Parathyroid adenoma (tissue), 2 donors: ENCODE data around the gene MT1E.
"Not testable (repeated sequence)": the region's sequence is repeated elsewhere in the genome, so short reads cannot be mapped to it uniquely, and the experiment has no call there.

Experiments
- H2AFZ ChIP-seq: fragments of 300-600 bp; sonication (generic); one replicate; pipeline ENCODE4 v1.7.0; 2017; ENCODE audit warnings: antibody characterized with exemption, mild to moderate bottlenecking
- H3K27ac ChIP-seq: fragments of 300-600 bp; sonication (generic); one replicate; pipeline ENCODE4 v1.7.0; 2017
- H3K27me3 ChIP-seq: fragments of 300-600 bp; sonication (generic); one replicate; pipeline ENCODE4 v1.7.0; 2017; ENCODE audit warnings: low read length; ENCODE audit not compliant: control insufficient read depth, insufficient read depth
- H3K36me3 ChIP-seq: fragments of 300-600 bp; sonication (generic); one replicate; pipeline ENCODE4 v1.7.0; 2017; ENCODE audit warnings: low read length; ENCODE audit not compliant: control insufficient read depth, insufficient read depth
- H3K4me1 ChIP-seq: fragments of 300-600 bp; sonication (generic); one replicate; pipeline ENCODE4 v1.7.0; 2017; ENCODE audit warnings: control low read depth
- H3K4me2 ChIP-seq: fragments of 300-600 bp; sonication (generic); one replicate; pipeline ENCODE4 v1.7.0; 2017; ENCODE audit warnings: low read length
- H3K4me3 ChIP-seq: fragments of 300-600 bp; sonication (generic); one replicate; pipeline ENCODE4 v1.7.0; 2017; ENCODE audit warnings: low read depth, low read length
- H3K79me2 ChIP-seq: fragments of 300-600 bp; sonication (generic); one replicate; pipeline ENCODE4 v1.7.0; 2017; ENCODE audit warnings: control low read depth
- H3K9ac ChIP-seq: fragments of 300-600 bp; sonication (generic); one replicate; pipeline ENCODE4 v1.7.0; 2017; ENCODE audit warnings: mild to moderate bottlenecking
- H3K9me3 ChIP-seq: fragments of 300-600 bp; sonication (generic); one replicate; pipeline ENCODE4 v1.7.0; 2017; ENCODE audit warnings: low read length; ENCODE audit not compliant: control insufficient read depth
- CTCF ChIP-seq: fragments of 300-600 bp; sonication (generic); IDR thresholded peaks from one replicate; pipeline ENCODE4 v1.7.0; 2017; ENCODE audit warnings: antibody characterized with exemption, mild to moderate bottlenecking
- donor health status: primary hyperparathyroidism.

MT1E gene

DNA sequence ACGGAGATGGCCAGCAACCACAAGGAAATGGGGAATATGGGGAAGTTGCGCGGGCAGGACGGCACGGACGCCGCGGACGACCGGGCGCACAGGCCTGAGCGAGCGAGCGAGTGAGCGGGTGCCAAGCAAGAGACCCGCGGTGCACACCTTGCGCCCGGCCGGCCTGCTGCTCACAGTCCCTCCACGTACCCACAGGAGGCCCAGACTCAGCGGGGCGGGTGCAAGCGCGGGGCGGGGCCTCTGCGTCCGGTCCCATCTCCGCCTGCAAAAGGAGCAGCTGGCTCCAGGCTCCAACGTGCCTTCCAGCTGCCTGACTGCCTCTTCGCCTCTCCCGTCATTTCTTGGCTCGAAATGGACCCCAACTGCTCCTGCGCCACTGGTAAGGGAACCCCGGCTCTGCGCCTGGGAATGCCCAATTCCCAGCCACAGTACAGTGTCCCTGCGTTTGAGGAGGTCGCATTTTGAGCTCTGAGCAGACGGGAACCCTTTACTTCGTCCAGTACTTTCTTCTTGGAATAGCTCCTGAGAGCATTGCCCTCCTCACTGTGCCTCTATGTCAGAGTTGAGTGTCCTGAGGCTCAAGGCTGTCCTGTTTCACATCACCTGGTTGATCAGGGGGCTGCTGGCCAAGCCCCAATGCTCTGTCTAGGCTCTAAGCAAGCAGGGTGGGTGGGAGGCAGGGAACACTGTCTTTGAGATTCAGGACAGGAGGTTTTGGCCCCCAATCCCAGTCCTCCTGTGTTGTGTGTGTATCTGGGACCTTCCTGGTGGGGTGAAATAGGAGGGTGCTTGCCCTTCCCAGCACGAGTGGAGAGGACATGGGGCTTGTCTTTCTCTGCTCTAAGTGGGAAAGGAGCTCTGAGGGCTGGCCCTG lies 8.1 kb upstream of the MT1E start:
- no peak overlapping the region for H3K4me3 ChIP-seq
- peak overlapping the region; percentile 35 for H3K4me2 ChIP-seq
- H3K79me2 ChIP-seq: no peaks in the 10 kb centered on the region
- H3K9me3 ChIP-seq: no peaks in the 10 kb centered on the region
- peak overlapping the region; percentile 21 for H3K9ac ChIP-seq
- peak overlapping the region; percentile 85 for H2AFZ ChIP-seq
- TF ChIP-seq CTCF: no peak
- no peaks in the 10 kb centered on the region for H3K36me3 ChIP-seq
- H3K4me1 ChIP-seq: peaks cover 6% of the 10 kb centered on the region
- H3K27me3 ChIP-seq: no peaks in the 10 kb centered on the region
- peak overlapping the region; percentile 39 for H3K27ac ChIP-seq

- no peak overlapping the region for H3K4me3 ChIP-seq
- H3K79me2 ChIP-seq: no peaks in the 10 kb centered on the region
- H3K27me3 ChIP-seq: no peaks in the 10 kb centered on the region
- H3K27ac ChIP-seq: no peak overlapping the region
- no peak overlapping the region for H3K9ac ChIP-seq
- H2AFZ ChIP-seq: no peak overlapping the region
- TF ChIP-seq CTCF: no peak
- no peaks in the 10 kb centered on the region for H3K36me3 ChIP-seq
- H3K9me3 ChIP-seq: no peaks in the 10 kb centered on the region
- H3K4me1 ChIP-seq: peaks cover 6% of the 10 kb centered on the region
- H3K4me2 ChIP-seq: no peak overlapping the region
These were observed 7.4 kb upstream of the MT1E start for GRCh38 chr16:56618138-56618537.

DNA sequence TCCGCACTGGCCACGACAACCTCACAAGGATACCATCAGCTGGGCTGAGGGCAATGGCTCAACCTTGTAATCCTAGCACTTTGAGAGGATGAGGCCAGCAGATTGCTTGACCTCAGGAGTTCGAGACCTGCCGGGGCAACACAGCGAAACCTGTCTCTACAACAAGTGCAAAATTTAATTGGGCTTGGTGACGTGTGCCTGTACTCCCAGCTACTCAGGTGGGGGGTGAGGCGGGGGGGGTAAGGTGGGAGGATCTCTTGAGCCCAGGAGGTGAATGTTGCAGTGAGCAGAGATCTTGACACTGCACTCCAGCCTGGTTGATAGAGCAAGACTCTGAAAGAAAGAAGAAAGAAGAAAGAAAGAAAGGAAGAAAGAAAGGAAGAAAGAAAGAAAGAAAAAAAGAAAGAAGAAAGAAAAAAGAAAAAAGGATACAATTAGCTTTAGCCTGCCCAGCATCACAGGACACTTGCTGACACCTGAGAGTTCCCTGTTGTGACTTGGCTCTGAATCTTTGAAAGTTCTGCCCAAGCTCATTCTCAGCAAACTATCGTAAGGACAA lies 5.2 kb upstream of the MT1E start:
- Histone ChIP-seq H3K27ac (no peak overlapping the region), H3K4me3 (no peak overlapping the region), H3K36me3 (no peaks in the 10 kb centered on the region), H3K9ac (no peak overlapping the region), H2AFZ (no peak overlapping the region), H3K27me3 (no peaks in the 10 kb centered on the region), H3K79me2 (no peaks in the 10 kb centered on the region), H3K4me2 (no peak overlapping the region), H3K9me3 (no peaks in the 10 kb centered on the region), H3K4me1 (peaks cover 6% of the 10 kb centered on the region)
- TF ChIP-seq CTCF: no peak

DNA sequence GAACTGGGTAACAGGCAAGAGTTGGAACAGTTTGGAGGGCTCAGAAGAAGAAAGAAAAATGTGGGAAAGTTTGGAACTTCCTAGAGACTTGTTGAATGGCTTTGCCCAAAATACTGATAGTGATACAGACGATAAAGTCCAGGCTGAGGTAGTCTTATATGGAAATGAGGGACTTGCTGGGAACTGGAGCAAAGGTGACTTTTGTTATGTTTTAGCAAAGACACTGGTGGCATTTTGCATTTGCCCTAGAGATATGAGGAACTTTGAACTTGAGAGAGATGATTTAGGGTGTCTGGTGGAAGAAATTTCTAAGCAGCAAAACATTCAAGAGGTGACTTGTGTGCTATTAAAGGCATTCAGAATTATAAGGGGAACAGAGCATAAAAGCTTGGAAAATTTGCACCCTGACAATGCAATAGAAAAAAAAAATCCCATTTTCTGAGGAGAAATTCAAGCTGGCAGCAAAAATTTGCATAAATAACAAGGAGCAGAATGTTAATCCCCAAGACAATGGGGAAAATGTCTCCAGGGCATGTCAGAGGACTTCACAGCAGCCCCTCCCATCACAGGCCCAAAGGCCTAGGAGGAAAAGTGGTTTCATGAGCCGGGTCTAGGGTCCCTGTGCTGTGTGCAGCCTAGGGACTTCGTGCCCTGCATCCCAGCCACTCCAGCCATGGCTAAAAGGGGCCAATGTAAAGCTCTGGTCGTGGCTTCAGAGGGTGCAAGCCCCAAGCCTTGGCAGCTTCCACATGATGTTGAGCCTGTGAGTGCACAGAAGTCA lies 3.7 kb upstream of the MT1E start:
- not testable (repeated sequence) for H3K27ac ChIP-seq, H3K4me2 ChIP-seq, H3K9me3 ChIP-seq, H3K4me1 ChIP-seq, H3K79me2 ChIP-seq, H3K9ac ChIP-seq, H3K36me3 ChIP-seq, H2AFZ ChIP-seq, H3K4me3 ChIP-seq, H3K27me3 ChIP-seq

GRCh38 chr16:56623184-56623583 lies 2.4 kb upstream of the MT1E start:
- H2AFZ ChIP-seq, H3K27me3 ChIP-seq, H3K9me3 ChIP-seq, H3K9ac ChIP-seq, H3K4me2 ChIP-seq, H3K79me2 ChIP-seq, H3K4me3 ChIP-seq, H3K36me3 ChIP-seq, H3K4me1 ChIP-seq, H3K27ac ChIP-seq: not testable (repeated sequence)
